Measurements from ENCODE around the gene EIF2S3B.

DNA sequence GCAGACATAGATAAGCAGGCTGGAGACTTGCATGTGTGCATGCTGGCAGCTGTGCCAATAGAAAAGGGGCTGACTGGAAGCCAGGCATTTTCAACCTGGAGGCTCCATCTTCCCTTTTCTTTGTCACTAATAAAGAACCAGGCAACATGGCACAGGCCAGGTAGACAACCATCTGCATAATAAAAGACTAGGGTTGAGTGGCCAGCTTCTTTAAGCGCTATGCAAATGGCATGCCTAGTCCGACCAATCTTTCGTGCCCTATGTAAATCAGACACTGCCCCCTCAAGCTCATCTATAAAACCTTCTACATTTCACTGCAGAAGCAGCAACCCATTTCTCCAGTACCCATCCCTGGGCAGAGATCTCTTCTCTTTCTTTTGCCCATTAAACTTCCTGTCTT is 47.9 kb upstream of the EIF2S3B start:
- TF ChIP-seq, protein P1, sequence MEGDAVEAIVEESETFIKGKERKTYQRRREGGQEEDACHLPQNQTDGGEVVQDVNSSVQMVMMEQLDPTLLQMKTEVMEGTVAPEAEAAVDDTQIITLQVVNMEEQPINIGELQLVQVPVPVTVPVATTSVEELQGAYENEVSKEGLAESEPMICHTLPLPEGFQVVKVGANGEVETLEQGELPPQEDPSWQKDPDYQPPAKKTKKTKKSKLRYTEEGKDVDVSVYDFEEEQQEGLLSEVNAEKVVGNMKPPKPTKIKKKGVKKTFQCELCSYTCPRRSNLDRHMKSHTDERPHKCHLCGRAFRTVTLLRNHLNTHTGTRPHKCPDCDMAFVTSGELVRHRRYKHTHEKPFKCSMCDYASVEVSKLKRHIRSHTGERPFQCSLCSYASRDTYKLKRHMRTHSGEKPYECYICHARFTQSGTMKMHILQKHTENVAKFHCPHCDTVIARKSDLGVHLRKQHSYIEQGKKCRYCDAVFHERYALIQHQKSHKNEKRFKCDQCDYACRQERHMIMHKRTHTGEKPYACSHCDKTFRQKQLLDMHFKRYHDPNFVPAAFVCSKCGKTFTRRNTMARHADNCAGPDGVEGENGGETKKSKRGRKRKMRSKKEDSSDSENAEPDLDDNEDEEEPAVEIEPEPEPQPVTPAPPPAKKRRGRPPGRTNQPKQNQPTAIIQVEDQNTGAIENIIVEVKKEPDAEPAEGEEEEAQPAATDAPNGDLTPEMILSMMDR (IDR thresholded peaks at IDR 0.05; ENCODE audit: poor library complexity): no peak
- TF ChIP-seq EZH2phosphoT487 (IDR thresholded peaks at IDR 0.05; ENCODE audit: low read depth, severe bottlenecking, unreplicated experiment) (no peak), EZH2 (IDR thresholded peaks at IDR 0.05; ENCODE audit: borderline replicate concordance) (no peak)

Measured in hepatocyte (in vitro differentiated cells).